ENCODE measurements around the gene CPN2. TPM values are rescaled to one million over a fixed set of nuclear protein-coding genes. Genes with fewer than 3 reads are reported as not detected.
A peak's percentile ranks its signal among the peaks of the same experiment; 100 is the strongest.

Gene CPN2
- total and polyA plus RNA-seq, 4 donors, result not detected

- peaks cover 0 to 72% (median 20%) of the 10 kb centered on the region in 5 donors for H3K4me1 ChIP-seq (ENCODE audit: control insufficient read depth in 5 of 5, insufficient read depth in 5 of 5, low read length in 5 of 5)
- no peak overlapping the region for H3K4me3 ChIP-seq
- no peak overlapping the region for H3K9ac ChIP-seq (ENCODE audit: insufficient read depth in 1 of 2, low read length in 2 of 2)
- TF ChIP-seq CTCF (IDR thresholded peaks at IDR 0.05; ENCODE audit: control extremely low read depth, extremely low read depth), result no peak
- H3K36me3 ChIP-seq (ENCODE audit: control insufficient read depth in 4 of 4, insufficient read depth in 4 of 4, low read length in 4 of 4), result no peaks in the 10 kb centered on the region
- H3K9me3 ChIP-seq (ENCODE audit: control insufficient read depth in 4 of 4, insufficient read depth in 3 of 4, low read length in 3 of 4), result peaks cover 0 to 5% (median 0%) of the 10 kb centered on the region in 4 donors
- ATAC-seq (ENCODE audit: insufficient read depth, low FRiP score) (no peak), DNase-seq (peak; percentile 56 to 76 (median 74))
- no peaks in the 10 kb centered on the region for H3K27me3 ChIP-seq (ENCODE audit: control insufficient read depth in 3 of 3, insufficient read depth in 3 of 3, low read length in 2 of 3)
- H3K27ac ChIP-seq (ENCODE audit: low read depth in 1 of 2, low read length in 1 of 2), result no peak overlapping the region
- WGBS, 2 donors, result 91% methylated on average over 11 of the region's 11 CpGs
Measured at GRCh38 chr3:194310060-194310835, 40.9 kb downstream of the CPN2 start.

GRCh38 chr3:194308601-194309449, 42.3 kb downstream of the CPN2 start:
- H3K27ac ChIP-seq (ENCODE audit: low read depth in 1 of 2, low read length in 1 of 2), result no peak overlapping the region
- H3K4me1 ChIP-seq (ENCODE audit: control insufficient read depth in 5 of 5, insufficient read depth in 5 of 5, low read length in 5 of 5), result peaks cover 0 to 57% (median 20%) of the 10 kb centered on the region in 5 donors
- peak; percentile 20 to 52 (median 52) for DNase-seq
- H3K27me3 ChIP-seq (ENCODE audit: control insufficient read depth in 3 of 3, insufficient read depth in 3 of 3, low read length in 2 of 3), result no peaks in the 10 kb centered on the region
- H3K9ac ChIP-seq (ENCODE audit: insufficient read depth in 1 of 2, low read length in 2 of 2), result no peak overlapping the region
- WGBS, 2 donors, result 85 to 90% methylated on average over 8 of the region's 8 CpGs
- peaks cover 0 to 5% (median 0%) of the 10 kb centered on the region in 4 donors for H3K9me3 ChIP-seq (ENCODE audit: control insufficient read depth in 4 of 4, insufficient read depth in 3 of 4, low read length in 3 of 4)
- TF ChIP-seq CTCF (IDR thresholded peaks at IDR 0.05; ENCODE audit: control extremely low read depth, extremely low read depth), result no peak
- H3K36me3 ChIP-seq (ENCODE audit: control insufficient read depth in 4 of 4, insufficient read depth in 4 of 4, low read length in 4 of 4), result no peaks in the 10 kb centered on the region
- no peak overlapping the region for H3K4me3 ChIP-seq
- no peak for ATAC-seq (ENCODE audit: insufficient read depth, low FRiP score)

GRCh38 chr3:194307849-194308248, 43.3 kb downstream of the CPN2 start:
- Histone ChIP-seq H3K36me3 (ENCODE audit: control insufficient read depth in 4 of 4, insufficient read depth in 4 of 4, low read length in 4 of 4) (no peaks in the 10 kb centered on the region), H3K9me3 (ENCODE audit: control insufficient read depth in 4 of 4, insufficient read depth in 3 of 4, low read length in 3 of 4) (no peaks in the 10 kb centered on the region), H3K9ac (ENCODE audit: insufficient read depth in 1 of 2, low read length in 2 of 2) (no peak overlapping the region), H3K4me1 (ENCODE audit: control insufficient read depth in 5 of 5, insufficient read depth in 5 of 5, low read length in 5 of 5) (peaks cover 0 to 48% (median 14%) of the 10 kb centered on the region in 5 donors), H3K4me3 (no peak overlapping the region), H3K27me3 (ENCODE audit: control insufficient read depth in 3 of 3, insufficient read depth in 3 of 3, low read length in 2 of 3) (no peaks in the 10 kb centered on the region), H3K27ac (ENCODE audit: low read depth in 1 of 2, low read length in 1 of 2) (no peak overlapping the region)
- ATAC-seq (ENCODE audit: insufficient read depth, low FRiP score) (no peak), DNase-seq (no peak)
- no peak for TF ChIP-seq CTCF (IDR thresholded peaks at IDR 0.05; ENCODE audit: control extremely low read depth, extremely low read depth)
- WGBS, 2 donors, result 93 to 96% methylated on average over 8 of the region's 8 CpGs

Data from lung (tissue), 12 donors.